Right renal pelvis (tissue), 4 donors: ENCODE data around the gene ZCCHC24. TPM values are rescaled to one million over a fixed set of nuclear protein-coding genes. Genes with fewer than 3 reads are reported as not detected.

Experiments
- DNase-seq, 4 donors: peaks; one replicate each; pipeline ENCODE4 v3.0.0-alpha.2; 2013; ENCODE audit warnings: low read depth in 4 of 4, low spot score in 3 of 4, missing footprints in 1 of 4
- polyA plus RNA-seq, 4 donors: library from polyadenylated mRNA; unstranded; fragments of 120-200 nt; gene quantifications; one replicate each; pipeline ENCODE4 v1.2.1, GENCODE V29; 2013; ENCODE audit not compliant: insufficient read length in 4 of 4

ZCCHC24 gene
- polyA plus RNA-seq, 4 donors, result 25.4 to 27.9 (median 26.1) TPM

GRCh38 chr10:79415736-79416577, 29.5 kb downstream of the ZCCHC24 start:
- DNase-seq, result no peak

GRCh38 chr10:79414714-79415113, 30.7 kb downstream of the ZCCHC24 start:
- no peak for DNase-seq

- no peak for DNase-seq
These were observed 32.2 kb downstream of the ZCCHC24 start for GRCh38 chr10:79413196-79413595.

DNA sequence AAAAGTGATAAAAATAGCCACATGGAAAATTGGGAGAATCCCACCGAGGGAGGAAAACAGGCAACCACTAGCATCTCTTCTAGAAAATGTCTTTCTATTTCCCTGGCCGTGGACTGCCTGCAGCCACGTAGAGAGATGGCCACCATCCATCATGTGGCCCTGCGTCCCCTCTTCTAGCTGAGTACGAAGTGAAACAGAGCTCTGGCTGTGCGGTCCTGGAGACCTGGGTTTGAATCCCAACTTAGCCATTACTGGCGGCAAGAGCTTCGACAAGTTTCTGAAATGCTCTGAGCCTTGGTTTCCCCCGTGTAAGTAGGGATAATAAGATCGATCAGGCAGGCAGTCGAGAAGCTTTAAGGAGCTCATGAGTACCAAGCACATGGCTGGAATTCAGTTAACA, 32.9 kb downstream of the ZCCHC24 start:
- no peak for DNase-seq

- no peak for DNase-seq
These were observed 33.6 kb downstream of the ZCCHC24 start for GRCh38 chr10:79411546-79412495.

- no peak for DNase-seq
These were observed 34.9 kb downstream of the ZCCHC24 start for GRCh38 chr10:79410315-79411094.

DNA sequence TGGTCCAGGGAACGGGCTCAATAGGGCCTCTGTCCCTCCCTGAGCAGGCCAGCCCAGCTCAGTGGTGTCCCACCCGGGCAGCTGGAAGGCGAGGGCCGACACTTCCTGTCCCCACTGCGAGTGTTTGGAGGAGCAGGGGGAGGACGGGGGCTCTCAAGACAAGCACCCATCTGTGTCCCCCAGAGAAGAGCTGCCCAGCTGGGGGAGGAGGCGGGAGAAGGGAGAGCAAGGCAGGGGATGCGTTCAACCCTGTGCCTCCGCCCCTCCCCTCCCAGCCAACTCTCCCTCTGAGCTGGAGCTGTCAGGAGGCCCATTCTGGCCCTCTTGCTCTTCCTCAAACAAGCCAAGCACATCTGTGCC, 35.7 kb downstream of the ZCCHC24 start:
- DNase-seq, result no peak

- no peak for DNase-seq
These were observed 36.2 kb downstream of the ZCCHC24 start for GRCh38 chr10:79409038-79409725.

DNA sequence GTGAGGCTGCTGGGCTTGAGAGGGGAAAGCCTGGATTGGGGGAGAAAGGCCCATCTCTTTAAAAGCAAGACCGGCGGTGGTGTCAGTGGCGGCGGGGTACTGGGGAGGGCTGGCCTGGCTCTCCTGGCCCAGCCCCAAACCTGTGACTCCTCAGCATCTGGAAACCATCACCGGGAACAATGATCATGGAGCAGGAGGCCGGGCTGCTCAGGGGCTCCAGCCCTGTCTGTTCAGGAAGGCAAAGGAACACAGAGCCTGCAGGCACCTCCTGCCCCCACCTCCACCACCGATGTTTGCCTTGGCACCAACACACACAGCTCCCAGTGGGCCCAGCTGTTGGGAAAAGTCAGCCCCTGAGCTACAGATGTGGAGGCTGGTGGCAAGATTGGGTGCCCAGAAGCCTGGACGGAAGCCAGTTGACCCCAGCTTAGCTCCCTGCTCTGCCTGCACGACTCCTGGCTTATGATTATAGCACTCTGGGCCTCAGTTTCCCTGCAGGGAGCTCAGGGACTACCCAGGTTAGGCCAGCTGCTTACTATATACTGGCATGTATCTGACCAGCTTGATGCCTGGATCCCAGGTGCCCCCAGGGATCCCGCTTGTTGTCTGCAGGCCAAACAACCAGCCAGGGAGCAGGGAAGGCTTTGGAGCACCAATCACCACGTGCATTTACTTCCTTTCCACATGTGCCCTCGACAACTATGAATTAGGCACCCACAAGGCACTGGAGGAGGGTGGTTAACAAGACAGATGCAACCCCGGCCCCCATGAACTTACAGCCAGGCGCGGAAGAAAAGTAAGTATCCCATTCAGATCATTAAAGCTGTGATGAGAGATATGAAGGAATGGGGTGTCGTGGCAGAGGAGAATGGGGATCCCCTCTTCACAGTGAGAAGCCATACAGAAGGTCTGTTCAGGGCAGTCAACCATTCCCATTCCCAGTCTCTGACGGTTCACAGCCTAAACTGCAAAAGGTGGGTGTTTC, 37.3 kb downstream of the ZCCHC24 start:
- no peak for DNase-seq

GRCh38 chr10:79407423-79407796, 38.0 kb downstream of the ZCCHC24 start:
- no peak for DNase-seq

GRCh38 chr10:79406683-79407422, 38.6 kb downstream of the ZCCHC24 start:
- no peak for DNase-seq

DNA sequence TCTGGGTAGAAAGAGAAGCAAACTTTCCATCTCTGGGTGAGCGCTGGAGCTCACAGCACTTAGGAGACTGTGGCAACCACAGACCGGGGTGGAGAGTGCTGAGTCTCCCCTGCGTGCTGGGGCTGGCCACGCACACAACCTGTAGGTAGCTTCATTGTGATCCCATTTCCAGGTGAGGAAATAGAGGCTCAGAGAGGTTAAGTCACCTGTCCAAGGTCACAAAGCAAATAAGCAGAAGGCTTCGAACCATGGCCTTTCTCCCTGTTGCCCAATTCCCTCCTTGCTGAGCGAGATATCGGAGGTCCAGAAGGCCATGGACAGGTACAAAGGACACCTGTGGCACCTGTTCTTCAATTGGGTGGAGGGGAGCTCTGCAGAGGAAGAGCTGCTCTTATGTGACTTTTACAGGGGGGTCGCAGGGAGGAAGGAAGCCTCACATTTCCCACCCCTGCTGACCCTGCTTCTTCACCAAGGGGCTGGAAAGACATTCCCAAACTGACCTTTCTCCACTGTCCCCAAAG, 39.4 kb downstream of the ZCCHC24 start:
- no peak for DNase-seq

- DNase-seq, result no peak
These were observed 40.0 kb downstream of the ZCCHC24 start for GRCh38 chr10:79405221-79405994.

DNA sequence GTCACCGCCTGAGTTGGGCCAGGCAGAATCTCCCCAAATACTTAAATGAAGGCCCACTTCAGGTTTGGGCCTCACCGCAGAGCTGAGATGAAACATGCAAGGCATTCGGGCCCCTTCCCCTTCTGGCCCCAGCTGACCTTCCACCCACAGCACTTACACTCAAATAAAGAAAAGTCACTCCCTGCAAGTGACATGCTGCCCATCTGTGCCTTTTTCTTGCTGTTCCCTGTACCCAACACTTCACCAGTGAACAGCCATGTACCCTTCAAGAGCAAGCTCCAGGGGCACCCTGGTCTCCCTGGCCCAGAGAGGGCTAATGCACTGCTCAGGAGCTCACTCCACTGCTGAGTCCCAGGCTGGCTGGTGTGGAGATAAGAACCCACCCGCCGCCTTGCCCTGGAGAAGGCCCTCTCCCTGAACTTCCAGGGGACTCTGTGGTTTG, 40.7 kb downstream of the ZCCHC24 start:
- no peak for DNase-seq

GRCh38 chr10:79404231-79404609, 41.2 kb downstream of the ZCCHC24 start:
- DNase-seq, result no peak

DNA sequence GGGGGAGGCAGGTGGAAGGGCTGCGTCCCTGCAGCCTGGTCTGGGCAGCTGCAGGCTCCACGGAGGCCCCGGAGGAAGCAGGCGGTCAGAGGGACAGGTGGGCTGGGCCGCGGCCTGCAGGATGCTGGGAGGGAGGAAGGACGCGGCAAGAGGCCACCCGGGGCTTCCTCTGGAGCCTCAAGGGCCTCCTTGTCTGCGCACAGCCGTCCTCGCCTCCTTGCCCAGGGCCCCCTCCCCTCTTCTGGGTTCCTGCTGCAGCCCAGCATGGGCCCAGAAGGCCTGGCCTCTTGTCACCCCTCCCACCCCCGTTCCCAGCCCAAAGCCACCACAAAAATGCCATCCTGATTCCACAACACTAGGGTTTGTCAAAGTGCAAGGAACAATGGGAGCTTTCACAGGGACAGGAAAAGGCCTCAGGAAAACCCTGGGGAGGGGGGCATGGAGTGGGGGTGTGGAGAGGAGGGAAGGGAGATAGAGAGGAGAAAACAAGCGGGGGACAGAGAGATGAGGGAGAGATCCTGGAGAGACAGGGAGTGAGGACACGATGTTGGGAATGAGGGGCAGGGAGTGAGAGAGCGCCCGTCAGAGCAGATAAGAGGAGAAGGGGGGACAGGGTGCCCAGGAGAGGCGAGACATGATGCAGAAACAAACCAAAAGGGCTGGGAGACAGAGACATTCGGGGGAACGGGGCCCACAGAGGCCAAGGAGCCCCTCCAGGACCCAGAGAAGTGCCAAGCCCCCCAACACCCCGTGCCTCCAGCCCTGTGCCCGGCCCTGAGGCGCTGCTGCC, 41.8 kb downstream of the ZCCHC24 start:
- no peak for DNase-seq

- no peak for DNase-seq
These were observed 42.5 kb downstream of the ZCCHC24 start for GRCh38 chr10:79402951-79403350.
